ENCODE data around the gene KRTAP6-1.

The KRTAP6-1 gene

DNA sequence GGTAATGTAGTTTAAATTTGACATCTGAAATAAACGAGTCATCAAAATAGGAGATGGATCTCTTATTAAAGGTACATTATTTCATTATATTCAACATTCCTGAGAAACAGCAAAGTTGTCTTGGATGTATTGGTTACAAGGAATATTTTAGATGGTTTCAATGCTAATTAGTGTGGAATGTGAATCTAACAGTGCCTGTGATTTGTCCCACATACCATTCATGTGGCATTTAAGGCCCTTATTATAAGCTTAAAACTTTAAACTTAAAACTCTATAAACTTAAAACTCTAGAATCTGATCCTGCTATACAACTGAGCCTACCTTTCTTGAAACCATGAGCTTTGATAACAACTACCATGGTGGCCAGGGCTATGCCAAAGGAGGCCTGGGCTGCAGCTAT lies 12.9 kb downstream of the KRTAP6-1 start, which contains the start of gene KRTAP22-1:
Gene KRTAP22-1 (plus strand): TSS at position 301 of the 400 bp plus-strand sequence.
- H2BK5ac ChIP-seq (ENCODE audit: low read length) = no peak within 1 kb of the TSS
- H2AK5ac ChIP-seq (ENCODE audit: low read depth, low read length) = no peak within 1 kb of the TSS
- no peak within 1 kb of the TSS for H3K14ac ChIP-seq (ENCODE audit: low read length)
- no peak within 1 kb of the TSS for H3K9ac ChIP-seq (ENCODE audit: low read depth, low read length, poor library complexity)
- no peak within 1 kb of the TSS for H4K8ac ChIP-seq (ENCODE audit: low read depth, low read length)
- H3K79me1 ChIP-seq (ENCODE audit: low read depth, low read length) = no peaks in the 10 kb centered on the region
- no peak within 1 kb of the TSS for H2BK15ac ChIP-seq (ENCODE audit: low read length)
- no peak within 1 kb of the TSS for H3K23ac ChIP-seq (ENCODE audit: low read depth, low read length, poor library complexity)
- no CpG with 5 or more reads among the region's 1 CpG for WGBS, 2 donors (ENCODE audit: extremely low coverage in 2 of 2, insufficient read length in 2 of 2, insufficient replicate concordance in 1 of 2)
- H3K18ac ChIP-seq (ENCODE audit: low read length) = no peak within 1 kb of the TSS
- no peak within 1 kb of the TSS for H3K27ac ChIP-seq (replicated peaks; ENCODE audit: low read length)
- no peaks in the 10 kb centered on the region for H3K4me1 ChIP-seq (ENCODE audit: control insufficient read depth in 2 of 2, insufficient read depth in 1 of 2, low read depth in 1 of 2, low read length in 2 of 2)
- no peak for DNase-seq (ENCODE audit: low spot score)
- H3K9me3 ChIP-seq (replicated peaks in 1 of 2; ENCODE audit: control insufficient read depth in 2 of 2, insufficient read depth in 1 of 2, low read depth in 1 of 2, low read length in 2 of 2) = peaks cover 0 to 2% of the 10 kb centered on the region in 2 donors
- no peak within 1 kb of the TSS for H2BK120ac ChIP-seq (ENCODE audit: low read depth, low read length)
- no peak within 1 kb of the TSS for H3K4me2 ChIP-seq (ENCODE audit: insufficient read depth, low read length, poor library complexity, severe bottlenecking)
- no peak within 1 kb of the TSS for H2AFZ ChIP-seq (ENCODE audit: low read length)
- no peak within 1 kb of the TSS for H4K91ac ChIP-seq (ENCODE audit: low read depth, low read length, poor library complexity)
- H3K36me3 ChIP-seq (replicated peaks in 1 of 2; ENCODE audit: control insufficient read depth in 2 of 2, insufficient read depth in 2 of 2, low read length in 2 of 2) = no peaks in the 10 kb centered on the region
- H2BK12ac ChIP-seq (ENCODE audit: low read length) = no peak within 1 kb of the TSS
- no peak within 1 kb of the TSS for H3K4ac ChIP-seq (ENCODE audit: low read length)
- no peaks in the 10 kb centered on the region for H3K27me3 ChIP-seq (ENCODE audit: control insufficient read depth in 3 of 3, insufficient read depth in 3 of 3, low read depth in 1 of 3, low read length in 3 of 3)
- no peak within 1 kb of the TSS for H3K4me3 ChIP-seq (ENCODE audit: low read length in 2 of 2)

DNA sequence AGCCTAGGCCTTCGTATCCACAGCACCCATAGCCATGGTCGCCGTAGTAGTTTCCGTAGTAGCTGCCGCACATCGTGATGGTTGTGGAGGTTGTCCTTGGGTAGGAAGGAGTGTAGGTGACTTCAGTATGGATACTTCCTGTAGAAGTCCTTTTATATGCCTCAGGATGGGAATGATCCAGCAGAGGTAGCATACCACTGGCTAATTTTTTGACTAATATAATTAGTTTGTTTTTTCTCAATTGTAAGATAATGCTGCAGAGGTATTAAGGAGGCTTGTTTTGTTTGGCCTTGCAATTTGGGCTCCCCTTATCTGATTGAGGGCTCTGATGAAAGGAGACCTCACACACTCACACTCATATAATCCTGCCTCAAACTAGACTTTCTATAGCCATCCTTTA lies 14.9 kb downstream of the KRTAP6-1 start, which contains the start of gene KRTAP6-2:
Gene KRTAP6-2 (minus strand): TSS at position 101 of the 400 bp plus-strand sequence. CDS start 28 bp downstream, at position 73.
- Histone ChIP-seq H3K27me3 (ENCODE audit: control insufficient read depth in 3 of 3, insufficient read depth in 3 of 3, low read depth in 1 of 3, low read length in 3 of 3) (no peaks in the 10 kb centered on the region), H3K23ac (ENCODE audit: low read depth, low read length, poor library complexity) (peak within 1 kb of the TSS; percentile 8), H2AK5ac (ENCODE audit: low read depth, low read length) (peak within 1 kb of the TSS; percentile 64), H3K4me1 (ENCODE audit: control insufficient read depth in 2 of 2, insufficient read depth in 1 of 2, low read depth in 1 of 2, low read length in 2 of 2) (no peaks in the 10 kb centered on the region), H2BK15ac (ENCODE audit: low read length) (no peak within 1 kb of the TSS), H3K14ac (ENCODE audit: low read length) (no peak within 1 kb of the TSS), H3K18ac (ENCODE audit: low read length) (peak within 1 kb of the TSS; percentile 80), H3K79me1 (ENCODE audit: low read depth, low read length) (no peaks in the 10 kb centered on the region), H4K91ac (ENCODE audit: low read depth, low read length, poor library complexity) (no peak within 1 kb of the TSS), H3K4me2 (ENCODE audit: insufficient read depth, low read length, poor library complexity, severe bottlenecking) (no peak within 1 kb of the TSS), H2AFZ (ENCODE audit: low read length) (no peak within 1 kb of the TSS), H3K9ac (ENCODE audit: low read depth, low read length, poor library complexity) (no peak within 1 kb of the TSS), H4K8ac (ENCODE audit: low read depth, low read length) (no peak within 1 kb of the TSS), H3K36me3 (replicated peaks in 1 of 2; ENCODE audit: control insufficient read depth in 2 of 2, insufficient read depth in 2 of 2, low read length in 2 of 2) (no peaks in the 10 kb centered on the region), H3K4ac (ENCODE audit: low read length) (no peak within 1 kb of the TSS), H2BK120ac (ENCODE audit: low read depth, low read length) (no peak within 1 kb of the TSS), H2BK5ac (ENCODE audit: low read length) (no peak within 1 kb of the TSS), H3K27ac (replicated peaks; ENCODE audit: low read length) (no peak within 1 kb of the TSS), H2BK12ac (ENCODE audit: low read length) (peak within 1 kb of the TSS; percentile 33), H3K4me3 (ENCODE audit: low read length in 2 of 2) (no peak within 1 kb of the TSS), H3K9me3 (replicated peaks in 1 of 2; ENCODE audit: control insufficient read depth in 2 of 2, insufficient read depth in 1 of 2, low read depth in 1 of 2, low read length in 2 of 2) (peaks cover 0 to 2% of the 10 kb centered on the region in 2 donors)
- WGBS, 2 donors (ENCODE audit: extremely low coverage in 2 of 2, insufficient read length in 2 of 2, insufficient replicate concordance in 1 of 2) = no CpG with 5 or more reads among the region's 6 CpGs
- DNase-seq (ENCODE audit: low spot score) = no peak

- H4K8ac ChIP-seq (ENCODE audit: low read depth, low read length) = no peak within 1 kb of the TSS
- no peak within 1 kb of the TSS for H2BK120ac ChIP-seq (ENCODE audit: low read depth, low read length)
- H2BK15ac ChIP-seq (ENCODE audit: low read length) = peak within 1 kb of the TSS; percentile 33
- no peak within 1 kb of the TSS for H2BK5ac ChIP-seq (ENCODE audit: low read length)
- no peak within 1 kb of the TSS for H4K91ac ChIP-seq (ENCODE audit: low read depth, low read length, poor library complexity)
- H3K14ac ChIP-seq (ENCODE audit: low read length) = no peak within 1 kb of the TSS
- H3K9ac ChIP-seq (ENCODE audit: low read depth, low read length, poor library complexity) = no peak within 1 kb of the TSS
- H3K36me3 ChIP-seq (replicated peaks in 1 of 2; ENCODE audit: control insufficient read depth in 2 of 2, insufficient read depth in 2 of 2, low read length in 2 of 2) = no peaks in the 10 kb centered on the region
- no peak within 1 kb of the TSS for H3K4me2 ChIP-seq (ENCODE audit: insufficient read depth, low read length, poor library complexity, severe bottlenecking)
- H3K9me3 ChIP-seq (replicated peaks in 1 of 2; ENCODE audit: control insufficient read depth in 2 of 2, insufficient read depth in 1 of 2, low read depth in 1 of 2, low read length in 2 of 2) = no peaks in the 10 kb centered on the region
- H3K27me3 ChIP-seq (ENCODE audit: control insufficient read depth in 3 of 3, insufficient read depth in 3 of 3, low read depth in 1 of 3, low read length in 3 of 3) = no peaks in the 10 kb centered on the region
- H2AFZ ChIP-seq (ENCODE audit: low read length) = no peak within 1 kb of the TSS
- H3K23ac ChIP-seq (ENCODE audit: low read depth, low read length, poor library complexity) = no peak within 1 kb of the TSS
- no peak within 1 kb of the TSS for H3K27ac ChIP-seq (replicated peaks; ENCODE audit: low read length)
- H3K4ac ChIP-seq (ENCODE audit: low read length) = peak within 1 kb of the TSS; percentile 24
- H2AK5ac ChIP-seq (ENCODE audit: low read depth, low read length) = peak within 1 kb of the TSS; percentile 28
- peak within 1 kb of the TSS; percentile 8 for H2BK12ac ChIP-seq (ENCODE audit: low read length)
- H3K79me1 ChIP-seq (ENCODE audit: low read depth, low read length) = no peaks in the 10 kb centered on the region
- no peak within 1 kb of the TSS for H3K4me3 ChIP-seq (ENCODE audit: low read length in 2 of 2)
- H3K18ac ChIP-seq (ENCODE audit: low read length) = peak within 1 kb of the TSS; percentile 55
- no peaks in the 10 kb centered on the region for H3K4me1 ChIP-seq (ENCODE audit: control insufficient read depth in 2 of 2, insufficient read depth in 1 of 2, low read depth in 1 of 2, low read length in 2 of 2)
- no peak for DNase-seq (ENCODE audit: low spot score)
- no CpG with 5 or more reads among the region's 4 CpGs for WGBS, 2 donors (ENCODE audit: extremely low coverage in 2 of 2, insufficient read length in 2 of 2, insufficient replicate concordance in 1 of 2)
These were observed 21.6 kb downstream of the KRTAP6-1 start, which contains the start of gene KRTAP6-3 for GRCh38 chr21:30592140-30592539. KRTAP6-3 (plus strand) TSS chr21:30592440; CDS start chr21:30592446, 6 bp downstream.

DNA sequence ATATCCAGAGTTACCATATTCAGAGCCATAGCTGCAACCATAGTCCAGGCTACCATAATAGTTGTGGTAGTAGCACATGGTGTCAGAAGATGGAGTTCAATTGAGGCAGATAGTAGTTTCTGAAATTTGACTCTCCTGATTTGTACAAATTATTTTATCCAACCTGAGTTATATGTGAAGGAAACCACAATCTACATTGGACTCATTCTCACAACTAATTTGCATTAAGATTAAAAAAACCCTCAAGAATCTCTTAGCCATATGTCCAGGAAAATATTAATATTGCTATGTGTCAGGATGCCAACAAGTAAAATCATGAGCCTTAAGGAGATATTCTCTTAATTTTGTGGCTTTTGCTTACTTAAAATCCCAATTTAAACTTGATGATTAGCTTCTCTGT lies 23.4 kb downstream of the KRTAP6-1 start, which contains the start of gene KRTAP22-2:
Gene KRTAP22-2 (minus strand): TSS at position 101 of the 400 bp plus-strand sequence.
- Histone ChIP-seq H3K23ac (ENCODE audit: low read depth, low read length, poor library complexity) (no peak within 1 kb of the TSS), H2AFZ (ENCODE audit: low read length) (no peak within 1 kb of the TSS), H2BK12ac (ENCODE audit: low read length) (no peak within 1 kb of the TSS), H3K27me3 (ENCODE audit: control insufficient read depth in 3 of 3, insufficient read depth in 3 of 3, low read depth in 1 of 3, low read length in 3 of 3) (no peaks in the 10 kb centered on the region), H3K79me1 (ENCODE audit: low read depth, low read length) (no peaks in the 10 kb centered on the region), H4K91ac (ENCODE audit: low read depth, low read length, poor library complexity) (no peak within 1 kb of the TSS), H4K8ac (ENCODE audit: low read depth, low read length) (no peak within 1 kb of the TSS), H3K18ac (ENCODE audit: low read length) (no peak within 1 kb of the TSS), H3K4me3 (ENCODE audit: low read length in 2 of 2) (no peak within 1 kb of the TSS), H2AK5ac (ENCODE audit: low read depth, low read length) (no peak within 1 kb of the TSS), H3K9me3 (replicated peaks in 1 of 2; ENCODE audit: control insufficient read depth in 2 of 2, insufficient read depth in 1 of 2, low read depth in 1 of 2, low read length in 2 of 2) (no peaks in the 10 kb centered on the region), H3K36me3 (replicated peaks in 1 of 2; ENCODE audit: control insufficient read depth in 2 of 2, insufficient read depth in 2 of 2, low read length in 2 of 2) (no peaks in the 10 kb centered on the region), H3K4me2 (ENCODE audit: insufficient read depth, low read length, poor library complexity, severe bottlenecking) (no peak within 1 kb of the TSS), H3K4me1 (ENCODE audit: control insufficient read depth in 2 of 2, insufficient read depth in 1 of 2, low read depth in 1 of 2, low read length in 2 of 2) (no peaks in the 10 kb centered on the region), H3K9ac (ENCODE audit: low read depth, low read length, poor library complexity) (no peak within 1 kb of the TSS), H3K27ac (replicated peaks; ENCODE audit: low read length) (no peak within 1 kb of the TSS), H3K4ac (ENCODE audit: low read length) (no peak within 1 kb of the TSS), H2BK5ac (ENCODE audit: low read length) (no peak within 1 kb of the TSS), H2BK15ac (ENCODE audit: low read length) (no peak within 1 kb of the TSS), H3K14ac (ENCODE audit: low read length) (no peak within 1 kb of the TSS), H2BK120ac (ENCODE audit: low read depth, low read length) (no peak within 1 kb of the TSS)
- no peak for DNase-seq (ENCODE audit: low spot score)
